ENCODE measurements around the gene PCDHB9. TPM values are rescaled to one million over a fixed set of nuclear protein-coding genes. Genes with fewer than 3 reads are reported as not detected.
"Not testable (repeated sequence)": the region's sequence is repeated elsewhere in the genome, so short reads cannot be mapped to it uniquely, and the experiment has no call there.

PCDHB9 gene
- total and polyA plus RNA-seq, 2 of the 8 experiments (the other 6 are each of a cell fraction or from before 2014, with no cell fraction given) = 0.68 to 1.6 TPM

DNA sequence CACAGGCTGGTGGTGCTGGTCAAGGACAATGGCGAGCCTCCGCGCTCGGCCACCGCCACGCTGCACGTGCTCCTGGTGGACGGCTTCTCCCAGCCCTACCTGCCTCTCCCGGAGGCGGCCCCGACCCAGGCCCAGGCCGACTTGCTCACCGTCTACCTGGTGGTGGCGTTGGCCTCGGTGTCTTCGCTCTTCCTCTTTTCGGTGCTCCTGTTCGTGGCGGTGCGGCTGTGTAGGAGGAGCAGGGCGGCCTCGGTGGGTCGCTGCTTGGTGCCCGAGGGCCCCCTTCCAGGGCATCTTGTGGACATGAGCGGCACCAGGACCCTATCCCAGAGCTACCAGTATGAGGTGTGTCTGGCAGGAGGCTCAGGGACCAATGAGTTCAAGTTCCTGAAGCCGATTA, 29.1 kb downstream of the PCDHB9 start:
- CTCF ChIA-PET (ENCODE audit: partially characterized antibody) = interaction anchor here (1.1 to 2.8 kb wide), 5 partner anchors 13 to 298 kb away, joined by 3 to 13 read pairs (median 3); partner anchors contain the start of genes PCDHB11, PCDHB15 and PCDHGB1
- DNase-seq (ENCODE audit: low read depth in 1 of 2, low spot score in 2 of 2); H3K79me2 ChIP-seq (ENCODE audit: control insufficient read depth in 1 of 2, insufficient read depth in 2 of 2, low read length in 2 of 2); H3K23me2 ChIP-seq (ENCODE audit: low read depth, low read length); H2BK20ac ChIP-seq (ENCODE audit: low read length); H2BK12ac ChIP-seq (ENCODE audit: low read depth, low read length); H4K91ac ChIP-seq (replicated peaks; ENCODE audit: insufficient read length, low read length); H3K27ac ChIP-seq (ENCODE audit: low read depth, low read length); H2BK5ac ChIP-seq (ENCODE audit: low read depth, low read length); H3K79me1 ChIP-seq (ENCODE audit: low read depth, low read length); H3K23ac ChIP-seq (ENCODE audit: insufficient read length); H4K20me1 ChIP-seq (replicated peaks in 1 of 2; ENCODE audit: control insufficient read depth in 1 of 2, insufficient read depth in 2 of 2, low read length in 2 of 2); H3K4me3 ChIP-seq (ENCODE audit: extremely low read depth in 1 of 4, insufficient read depth in 2 of 4, low read depth in 3 of 4, low read length in 4 of 4); H3K36me3 ChIP-seq (ENCODE audit: control insufficient read depth in 2 of 4, insufficient read depth in 4 of 4, low read length in 3 of 4); H2BK120ac ChIP-seq (replicated peaks; ENCODE audit: low read depth, low read length); H4K8ac ChIP-seq (ENCODE audit: extremely low read depth, insufficient read depth, low read length); FAIRE-seq; H2AFZ ChIP-seq (ENCODE audit: low read length); H2AK5ac ChIP-seq (ENCODE audit: low read depth, low read length); H3K18ac ChIP-seq (ENCODE audit: extremely low read depth, low read length); H4K5ac ChIP-seq (ENCODE audit: insufficient read length, low read depth, low read length); H3K27me3 ChIP-seq (replicated peaks in 1 of 4; ENCODE audit: control insufficient read depth in 3 of 4, extremely low read depth in 1 of 4, insufficient read depth in 3 of 4, low read length in 3 of 4); H3K56ac ChIP-seq (replicated peaks; ENCODE audit: insufficient read length, low read depth, low read length); H3K4me1 ChIP-seq (replicated peaks in 1 of 4; ENCODE audit: control insufficient read depth in 3 of 4, insufficient read depth in 4 of 4, low read length in 3 of 4); H3K14ac ChIP-seq (ENCODE audit: insufficient read length); H3K9ac ChIP-seq (replicated peaks in 1 of 4; ENCODE audit: extremely low read depth in 1 of 4, low read depth in 3 of 4, low read length in 3 of 4); POLR2A ChIA-PET (ENCODE audit: partially characterized antibody); H2BK15ac ChIP-seq (ENCODE audit: low read length); H3K4ac ChIP-seq (replicated peaks; ENCODE audit: insufficient read length, low read depth, low read length); H3K4me2 ChIP-seq (ENCODE audit: insufficient read depth in 1 of 2, low read depth in 2 of 2, low read length in 2 of 2): not testable (repeated sequence)
- H3K9me3 ChIP-seq (ENCODE audit: insufficient read depth in 2 of 2, low read depth in 1 of 2, low read length in 1 of 2) = peaks cover 7 to 16% of the 10 kb centered on the region in 2 experiments; a peak in 3 of 4 replicates
- 90% methylated on average over 11 of the region's 26 CpGs; no CpG with 5 or more reads in 1 of the 2 experiments for WGBS, 2 experiments (ENCODE audit: extremely low coverage in 1 of 2, insufficient coverage in 1 of 2, insufficient read length in 1 of 2, insufficient replicate concordance in 2 of 2, low coverage in 1 of 2, low lambda C conversion rate in 2 of 2, missing lambda C conversion rate in 1 of 2)
